GM18505 (cell line): ENCODE results near the gene FGF21.

Experiments used
- ATAC-seq: cut with Tn5 transposase; IDR thresholded peaks from one replicate; pipeline ENCODE4 v1.9.1; 2021; ENCODE audit not compliant: unreplicated experiment
- POLR2A ChIP-seq: IDR thresholded peaks from 4 replicates; pipeline ENCODE4 v1.6.1; 2011; ENCODE audit warnings: borderline replicate concordance; ENCODE audit not compliant: insufficient read depth, insufficient read length; ENCODE audit errors: extremely low read depth

Gene FGF21

DNA sequence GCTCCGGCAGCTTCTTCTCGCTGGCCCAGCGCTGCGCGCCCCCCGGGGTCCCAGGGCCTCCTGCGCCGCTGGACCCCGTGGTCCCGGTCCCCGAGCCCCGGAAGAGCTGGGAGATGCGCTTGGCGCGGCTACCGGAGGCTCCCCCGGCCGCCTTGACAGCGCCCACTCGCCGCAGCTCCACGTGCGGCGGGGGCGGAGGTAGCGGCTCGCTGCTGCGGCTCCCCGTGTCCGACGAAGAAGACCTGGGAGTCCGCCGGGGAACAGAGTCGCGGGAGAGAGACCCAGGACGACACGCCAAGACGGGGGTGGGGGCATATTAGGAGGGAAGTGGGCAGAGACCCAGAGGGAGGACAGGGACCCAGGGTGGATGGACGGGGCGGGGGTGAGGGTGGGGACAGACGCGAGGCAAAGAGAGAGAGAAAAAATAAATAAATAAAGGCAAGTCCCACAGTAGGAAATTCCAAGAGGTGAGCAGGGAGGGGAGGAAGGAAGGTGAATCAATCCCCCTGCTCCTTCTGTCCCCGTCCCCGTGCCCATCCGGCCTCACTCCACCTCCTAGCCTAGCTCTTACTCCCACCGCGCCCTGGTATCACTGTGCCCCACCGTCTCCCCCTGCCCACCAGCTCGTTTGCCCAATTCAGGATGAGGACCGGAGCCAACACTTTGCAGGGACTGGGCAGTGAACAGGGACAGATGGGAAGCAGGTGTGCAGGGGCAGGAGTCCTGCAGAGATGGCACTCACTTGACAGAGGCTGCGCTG, 15.7 kb upstream of the FGF21 start:
- ATAC-seq: no peak
- no peak for TF ChIP-seq POLR2A

GRCh38 chr19:48740164-48740972, 15.0 kb upstream of the FGF21 start, which contains the start of gene RASIP1:
RASIP1 (minus strand) TSS chr19:48740610; CDS start chr19:48740282, 328 bp downstream.
- no peak for TF ChIP-seq POLR2A
- ATAC-seq: no peak

DNA sequence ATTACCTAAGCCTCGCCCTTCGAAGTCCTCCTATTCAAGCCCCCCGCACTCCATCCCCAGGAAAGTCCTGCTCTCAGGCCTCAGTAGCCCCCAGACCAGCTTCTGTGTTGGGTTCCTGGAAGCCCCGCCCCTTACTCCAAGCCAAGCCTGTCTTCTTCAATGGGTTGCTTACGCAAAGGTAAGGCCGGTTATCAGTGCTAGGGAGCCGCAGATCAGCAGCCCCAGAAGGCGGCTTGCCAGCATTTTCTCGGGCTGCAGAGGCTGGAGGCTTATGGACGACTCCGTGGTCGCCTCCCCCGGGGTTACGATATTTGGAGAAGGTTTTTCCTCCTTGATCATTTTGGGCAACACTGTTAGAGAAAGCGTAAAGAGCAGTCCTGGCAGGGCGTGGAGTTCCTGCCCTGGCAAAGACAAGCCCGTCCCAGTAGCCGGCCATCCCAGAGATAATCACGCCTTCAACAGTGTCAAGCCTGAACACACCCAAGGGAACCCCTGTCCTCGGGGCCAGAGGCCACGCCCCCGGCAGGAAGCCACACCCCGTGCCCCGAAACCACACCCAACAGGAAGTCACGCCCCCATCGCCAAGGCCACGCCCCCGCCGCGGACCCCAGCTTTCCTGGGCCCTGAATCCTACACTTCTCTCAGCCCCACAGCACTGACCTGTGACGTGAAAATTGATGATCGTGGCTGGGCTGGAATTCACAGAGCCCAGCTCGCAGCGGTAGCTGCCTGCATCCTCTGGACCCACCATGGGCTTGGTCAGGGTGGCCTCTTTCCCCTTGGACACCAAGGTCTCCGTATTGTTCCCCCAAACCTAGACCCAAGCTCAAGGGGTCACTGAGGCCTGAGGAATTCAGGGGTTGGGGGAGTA, 14.0 kb upstream of the FGF21 start:
- ATAC-seq: no peak
- TF ChIP-seq POLR2A: no peak

DNA sequence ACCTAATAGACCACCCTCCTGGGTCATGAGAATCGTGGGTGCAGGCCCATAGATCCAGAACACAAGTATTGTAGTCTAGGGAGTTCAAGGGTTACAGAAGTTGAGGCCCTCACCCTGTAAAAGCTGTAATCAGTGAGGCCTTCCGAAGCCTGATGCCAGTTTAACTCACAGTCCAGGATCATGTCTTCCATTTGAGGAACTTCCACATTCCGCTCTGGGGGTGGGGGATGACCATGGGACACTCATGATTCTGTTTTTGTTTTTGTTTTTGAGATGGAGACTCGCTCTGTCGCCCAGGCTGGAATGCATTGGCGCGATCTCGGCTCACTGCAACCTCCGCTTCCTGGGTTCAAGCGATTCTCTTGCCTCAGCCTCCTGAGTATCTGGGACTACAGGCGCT, 13.2 kb upstream of the FGF21 start:
- no peak for ATAC-seq
- TF ChIP-seq POLR2A: no peak

GRCh38 chr19:48745208-48745995, 9.9 kb upstream of the FGF21 start:
- ATAC-seq: no peak
- TF ChIP-seq POLR2A: no peak

GRCh38 chr19:48746110-48746509, 9.2 kb upstream of the FGF21 start:
- no peak for ATAC-seq
- TF ChIP-seq POLR2A: no peak

DNA sequence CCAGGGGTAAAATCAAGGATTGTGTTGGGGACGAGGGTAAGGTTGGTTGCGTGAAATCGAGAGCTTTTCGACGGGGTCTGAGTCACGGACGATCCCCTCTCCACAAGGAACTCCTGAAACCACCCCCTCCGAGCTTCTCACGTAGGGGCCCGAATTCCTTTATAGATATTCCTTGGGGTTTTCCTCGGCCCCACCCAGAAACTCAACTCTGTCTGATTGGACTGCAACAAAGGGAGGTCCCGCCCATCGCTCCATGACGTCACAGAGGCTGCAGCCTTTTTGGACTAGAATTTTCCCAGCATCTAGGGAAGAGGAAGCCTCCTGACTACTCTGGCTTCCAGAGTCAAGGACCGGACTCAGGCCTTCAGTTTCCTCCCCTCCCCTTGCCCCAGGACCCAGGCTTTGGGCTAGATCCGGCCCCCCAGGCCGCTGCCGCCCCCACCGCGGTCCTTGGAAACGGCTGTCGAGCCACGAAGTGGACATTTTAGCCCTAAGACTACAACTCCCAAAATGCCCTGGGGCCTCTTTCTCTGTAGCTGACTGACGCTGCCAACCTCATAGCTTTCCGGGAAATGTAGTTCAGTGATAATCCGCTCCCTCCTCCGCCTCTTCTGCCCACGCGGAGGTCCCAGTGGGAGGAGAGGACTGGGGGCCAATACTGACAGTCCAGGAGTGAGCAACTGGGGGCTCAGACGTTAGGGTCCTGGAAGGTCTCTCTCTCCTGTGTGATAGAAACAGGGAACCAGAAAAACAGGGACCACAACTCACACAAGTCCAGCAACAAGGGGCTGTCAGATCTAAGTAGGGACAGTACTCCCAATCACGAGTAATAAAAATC, 8.4 kb upstream of the FGF21 start, which contains the start of gene IZUMO1:
IZUMO1 (minus strand) TSS at position 172 of the 838 bp plus-strand sequence. CDS start 1,050 bp downstream, outside the sequence.
- TF ChIP-seq POLR2A: no peak
- ATAC-seq: no peak

DNA sequence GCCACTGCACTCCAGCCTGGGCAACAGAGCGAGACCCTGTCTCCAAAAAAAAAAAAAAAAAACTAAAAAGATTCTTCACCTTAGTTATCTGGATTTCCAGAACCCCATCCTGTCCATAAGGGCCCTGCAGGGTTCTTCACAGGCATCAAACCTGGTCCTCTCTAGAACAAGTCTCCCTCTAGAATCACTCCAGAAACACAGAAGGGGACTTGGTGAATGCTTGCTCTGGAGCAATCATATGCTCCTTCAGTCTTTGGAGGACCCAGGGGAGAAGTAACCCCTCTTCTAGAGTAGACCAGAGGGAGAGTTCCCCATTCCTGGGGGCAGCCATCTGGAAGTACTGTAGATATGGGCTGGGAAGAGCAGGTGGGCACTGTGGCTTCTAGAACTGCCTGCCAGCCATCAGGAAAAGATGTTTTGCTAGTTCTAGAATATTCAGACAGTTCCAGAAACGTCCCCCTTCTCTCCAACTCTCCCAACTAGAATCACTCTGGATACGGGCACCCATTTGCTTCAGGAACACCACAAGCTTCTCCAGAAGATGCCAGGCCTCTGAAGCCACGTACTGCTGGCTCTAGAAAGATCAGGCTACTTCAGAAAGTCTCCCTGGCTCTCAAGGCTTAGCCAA, 5.6 kb upstream of the FGF21 start:
- no peak for TF ChIP-seq POLR2A

GRCh38 chr19:48750351-48750750, 5.0 kb upstream of the FGF21 start:
- no peak for ATAC-seq
- TF ChIP-seq POLR2A: no peak

More for the DNA sequence above, 5.6 kb upstream of the FGF21 start:
- ATAC-seq: no peak

DNA sequence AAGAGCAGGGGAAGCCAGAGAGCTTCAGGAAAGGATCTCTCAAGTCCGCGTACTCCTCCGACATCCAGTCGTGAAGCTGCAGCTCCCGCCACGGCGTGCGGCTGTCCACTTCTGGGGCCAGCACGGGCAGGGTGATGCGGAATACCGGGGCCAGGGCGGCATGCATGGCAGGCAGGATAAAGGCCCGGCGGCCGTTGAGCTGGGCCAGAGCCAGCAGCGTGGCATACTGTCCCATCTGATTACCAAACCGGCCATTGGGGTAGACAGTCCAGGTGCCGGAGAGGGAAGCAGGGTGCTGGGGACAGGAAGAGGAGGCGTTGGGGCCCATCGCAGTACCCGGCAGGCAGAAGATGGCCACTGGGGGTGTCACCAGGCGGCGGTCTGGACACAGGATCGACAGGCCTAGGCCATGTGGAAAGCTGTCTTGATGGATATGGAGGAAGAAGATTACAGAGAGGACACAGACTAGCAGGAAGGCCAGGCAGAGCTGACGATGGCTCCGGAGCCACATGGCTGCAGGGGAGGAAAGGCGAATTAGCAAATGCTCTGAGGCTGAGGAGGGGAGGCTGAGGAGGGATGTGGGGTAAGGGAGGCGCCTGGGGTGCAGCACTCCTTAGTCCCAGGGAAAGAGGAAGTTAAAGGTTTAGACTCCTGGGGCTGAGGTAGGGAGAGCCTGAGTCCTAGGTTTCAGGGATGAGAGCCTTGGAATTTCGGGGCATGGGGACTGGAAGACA, 4.4 kb upstream of the FGF21 start:
- no peak for ATAC-seq
- TF ChIP-seq POLR2A: no peak
